GM10248 (cell line): ENCODE measurements around the gene LILRB5.
"Not testable (repeated sequence)": the region's sequence is repeated elsewhere in the genome, so short reads cannot be mapped to it uniquely, and the experiment has no call there.

Experiments used
- CTCF ChIA-PET: fragments of 300-600 bp; sonication (Branson Sonifier 250); formaldehyde crosslinking; extraction: SDS; loops from one replicate; lab custom pipeline; 2021; ENCODE audit warnings: antibody characterized with exemption; lab: Yijun Ruan, JAX
- POLR2A ChIA-PET: fragments of 350-650 bp; sonication (Branson Sonifier 250); formaldehyde crosslinking; extraction: SDS; loops from one replicate; lab custom pipeline; 2020; ENCODE audit warnings: antibody characterized with exemption; lab: Yijun Ruan, JAX
- DNase-seq: peaks from one replicate; pipeline ENCODE4 v3.0.0; 2012; ENCODE audit errors: extremely low spot score
- TF ChIP-seq, protein P1 (sequence below): IDR thresholded peaks from 2 replicates; pipeline ENCODE4 v1.5.1; 2012; ENCODE audit warnings: mild to moderate bottlenecking, low read depth; ENCODE audit errors: extremely low read depth, missing control alignments, control extremely low read depth

The LILRB5 gene

DNA sequence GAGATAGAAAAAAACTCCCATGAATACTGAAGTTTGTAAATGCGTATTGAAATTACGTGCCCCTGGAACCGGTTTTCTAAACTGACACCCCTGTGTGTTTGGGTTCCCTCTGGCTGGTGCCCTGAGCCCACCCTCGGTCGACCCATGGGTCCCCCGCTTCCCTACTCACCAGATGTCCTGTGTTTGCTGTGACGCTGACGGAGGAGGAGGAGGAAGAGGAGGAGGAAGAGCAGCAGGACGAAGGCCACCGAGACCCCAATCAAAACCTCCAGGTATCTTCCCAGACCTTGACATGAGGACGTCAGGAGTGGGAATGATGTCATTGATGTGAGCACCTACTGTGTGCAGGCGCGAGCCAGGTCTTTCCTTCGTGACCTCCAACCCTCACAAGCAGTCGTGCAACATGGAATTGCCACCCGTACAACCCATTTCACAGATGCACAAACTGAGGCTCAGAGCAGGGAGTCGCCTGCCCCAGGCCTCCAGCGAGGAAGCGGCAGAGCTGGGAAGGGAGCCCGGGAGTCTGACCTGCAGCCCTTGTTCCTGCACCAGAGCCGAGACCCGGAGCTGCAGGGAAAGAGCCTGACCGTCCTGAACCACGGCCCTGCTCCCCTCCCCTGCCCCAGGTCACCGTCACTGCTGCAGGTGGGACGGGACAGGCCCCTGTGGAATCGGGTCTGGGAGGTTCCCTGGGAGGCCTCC lies 38.0 kb downstream of the LILRB5 start:
- TF ChIP-seq, protein P1, sequence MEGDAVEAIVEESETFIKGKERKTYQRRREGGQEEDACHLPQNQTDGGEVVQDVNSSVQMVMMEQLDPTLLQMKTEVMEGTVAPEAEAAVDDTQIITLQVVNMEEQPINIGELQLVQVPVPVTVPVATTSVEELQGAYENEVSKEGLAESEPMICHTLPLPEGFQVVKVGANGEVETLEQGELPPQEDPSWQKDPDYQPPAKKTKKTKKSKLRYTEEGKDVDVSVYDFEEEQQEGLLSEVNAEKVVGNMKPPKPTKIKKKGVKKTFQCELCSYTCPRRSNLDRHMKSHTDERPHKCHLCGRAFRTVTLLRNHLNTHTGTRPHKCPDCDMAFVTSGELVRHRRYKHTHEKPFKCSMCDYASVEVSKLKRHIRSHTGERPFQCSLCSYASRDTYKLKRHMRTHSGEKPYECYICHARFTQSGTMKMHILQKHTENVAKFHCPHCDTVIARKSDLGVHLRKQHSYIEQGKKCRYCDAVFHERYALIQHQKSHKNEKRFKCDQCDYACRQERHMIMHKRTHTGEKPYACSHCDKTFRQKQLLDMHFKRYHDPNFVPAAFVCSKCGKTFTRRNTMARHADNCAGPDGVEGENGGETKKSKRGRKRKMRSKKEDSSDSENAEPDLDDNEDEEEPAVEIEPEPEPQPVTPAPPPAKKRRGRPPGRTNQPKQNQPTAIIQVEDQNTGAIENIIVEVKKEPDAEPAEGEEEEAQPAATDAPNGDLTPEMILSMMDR = no peak
- ChIA-PET POLR2A (no interaction called here), CTCF (no interaction called here)
- DNase-seq = no peak

DNA sequence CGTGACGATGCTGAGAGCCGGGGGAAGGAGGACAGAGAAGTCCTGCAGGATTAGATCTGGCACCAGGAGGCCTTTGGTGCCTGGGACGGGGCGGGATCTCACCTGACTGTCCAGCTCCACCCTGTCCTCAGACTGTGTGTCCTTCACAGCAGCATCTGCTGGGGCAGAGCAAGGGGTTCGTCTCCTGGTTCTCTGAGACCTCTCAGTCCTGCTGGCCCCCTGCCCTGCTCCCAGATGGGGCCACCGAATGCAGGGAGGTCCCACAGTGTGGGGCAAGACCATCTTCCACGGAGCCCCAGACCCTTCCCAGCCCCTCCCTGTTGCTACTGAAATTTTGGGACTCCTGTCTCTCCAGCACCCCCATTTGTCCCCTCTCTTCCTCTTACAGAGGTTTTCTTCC lies 38.8 kb downstream of the LILRB5 start:
- TF ChIP-seq, protein P1 = no peak
- POLR2A ChIA-PET = no interaction called here
- no peak for DNase-seq
- CTCF ChIA-PET = no interaction called here

DNA sequence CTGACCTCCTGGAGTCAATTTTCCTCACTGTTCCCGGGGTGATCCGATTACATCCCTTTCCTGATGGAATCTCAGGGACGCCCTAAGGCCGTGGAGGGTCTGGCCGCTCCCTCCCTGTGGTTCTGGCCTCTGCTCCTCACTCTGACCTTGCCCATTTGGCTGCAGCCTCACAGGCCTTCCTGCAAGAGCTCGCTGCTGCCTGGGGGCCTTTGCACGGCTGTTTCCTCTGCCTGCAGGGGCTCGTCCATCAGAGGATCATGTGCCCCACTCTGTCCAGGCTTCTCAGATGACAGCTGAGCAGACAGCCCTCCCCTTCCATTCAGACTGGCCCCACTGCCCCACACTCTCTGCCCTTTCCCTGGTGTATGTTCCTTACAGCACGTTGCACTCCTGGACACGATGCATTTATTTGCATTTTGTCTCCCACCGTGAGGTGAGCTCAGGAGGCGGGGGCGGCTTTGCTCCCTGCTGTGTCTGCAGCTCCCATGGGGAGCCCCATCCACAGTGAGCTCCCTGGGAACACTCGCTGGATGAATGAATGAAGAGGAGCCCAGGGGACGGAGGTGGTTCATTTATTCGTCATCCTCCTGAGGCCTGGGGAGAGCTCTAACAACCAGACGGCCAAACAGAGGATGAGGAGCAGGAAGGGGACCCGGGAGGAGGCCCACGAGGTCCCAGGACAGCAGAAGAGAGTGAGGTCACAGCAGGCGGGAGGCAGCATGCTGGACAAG lies 39.4 kb downstream of the LILRB5 start:
- DNase-seq, CTCF ChIA-PET: not testable (repeated sequence)
- POLR2A ChIA-PET = interaction anchor here (1.0 kb wide), 1 partner anchor 12 kb away, joined by 4 read pairs; no protein-coding TSS in a partner anchor

DNA sequence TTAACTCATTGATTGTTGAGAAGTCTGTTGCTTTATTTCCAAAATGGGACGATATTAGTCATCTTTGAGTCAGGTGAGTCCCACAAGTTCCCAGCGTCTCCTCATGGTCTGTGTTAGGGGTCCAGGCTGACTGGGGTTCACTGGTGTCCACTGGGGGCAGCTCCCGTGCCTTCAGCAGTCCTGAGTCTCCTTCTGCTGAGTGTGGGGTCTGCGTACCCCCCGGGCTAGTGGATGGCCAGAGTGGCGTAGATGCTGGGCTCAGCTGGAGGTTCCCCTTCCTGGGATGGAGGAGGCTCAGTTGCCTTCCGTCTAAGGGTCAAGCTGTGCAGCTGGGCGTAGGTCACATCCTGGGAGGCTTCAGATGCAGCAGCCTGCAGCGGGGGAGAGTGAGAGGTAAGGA lies 40.2 kb downstream of the LILRB5 start:
- no peak for DNase-seq
- TF ChIP-seq, protein P1 = no peak
- ChIA-PET POLR2A (interaction anchor here (1.0 kb wide), 1 partner anchor 11 kb away, joined by 4 read pairs; no protein-coding TSS in a partner anchor), CTCF (no interaction called here)

DNA sequence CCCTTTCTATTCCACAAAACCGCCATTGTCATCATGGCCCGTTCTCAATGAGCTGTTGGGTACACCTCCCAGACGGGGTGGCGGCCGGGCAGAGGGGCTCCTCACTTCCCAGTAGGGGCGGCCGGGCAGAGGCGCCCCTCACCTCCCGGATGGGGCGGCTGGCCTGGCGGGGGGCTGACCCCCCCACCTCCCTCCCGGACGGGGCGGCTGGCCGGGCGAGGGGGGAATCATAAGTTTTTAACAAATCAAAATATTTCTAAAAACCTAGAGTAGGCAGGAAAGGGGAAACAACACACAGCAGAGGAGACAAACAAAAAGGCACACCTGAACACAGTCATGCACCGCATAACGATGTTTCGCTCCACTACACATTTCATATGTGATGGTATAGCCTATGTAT lies 42.3 kb downstream of the LILRB5 start:
- POLR2A ChIA-PET, DNase-seq: not testable (repeated sequence)
- CTCF ChIA-PET = interaction anchor here (1.0 kb wide), 1 partner anchor 12 kb away, joined by 3 read pairs; no protein-coding TSS in a partner anchor

DNA sequence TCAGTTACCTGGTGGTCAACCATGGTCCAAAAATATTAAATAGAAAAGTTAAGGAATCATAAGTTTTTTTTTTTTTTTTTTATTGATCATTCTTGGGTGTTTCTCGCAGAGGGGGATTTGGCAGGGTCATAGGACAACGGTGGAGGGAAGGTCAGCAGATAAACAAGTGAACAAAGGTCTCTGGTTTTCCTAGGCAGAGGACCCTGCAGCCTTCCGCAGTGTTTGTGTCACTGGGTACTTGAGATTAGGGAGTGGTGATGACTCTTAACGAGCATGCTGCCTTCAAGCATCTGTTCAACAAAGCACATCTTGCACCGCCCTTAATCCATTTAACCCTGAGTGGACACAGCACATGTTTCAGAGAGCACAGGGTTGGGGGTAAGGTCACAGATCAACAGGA lies 42.9 kb downstream of the LILRB5 start:
- DNase-seq, POLR2A ChIA-PET: not testable (repeated sequence)
- CTCF ChIA-PET = interaction anchor here (1.0 kb wide), 1 partner anchor 12 kb away, joined by 3 read pairs; no protein-coding TSS in a partner anchor

DNA sequence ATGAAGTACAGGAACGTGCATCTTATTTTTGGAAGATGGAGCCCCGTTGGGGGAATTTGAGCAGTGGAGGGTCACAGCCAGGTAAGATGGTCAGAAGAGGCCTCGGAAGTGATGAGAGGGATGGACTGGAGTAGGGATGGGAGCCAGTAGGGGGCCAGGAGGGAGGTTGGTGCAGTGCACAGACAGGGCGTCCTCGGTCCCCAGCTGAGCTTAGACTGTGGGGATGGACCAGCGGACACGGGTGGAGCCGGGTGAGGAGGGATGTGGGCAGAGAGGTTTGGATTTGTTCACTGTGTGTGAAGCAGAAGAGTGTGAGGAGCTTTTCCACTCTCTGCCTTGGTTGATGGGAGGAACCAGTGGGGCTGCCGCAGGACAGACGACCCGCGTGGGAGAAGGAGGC lies 45.8 kb downstream of the LILRB5 start:
- POLR2A ChIA-PET = interaction anchor here (0.7 to 1.3 kb wide), 2 partner anchors 10 to 73 kb away, joined by 4 to 11 read pairs; partner anchors contain the start of gene RPS9
- DNase-seq = no peak
- CTCF ChIA-PET = interaction anchor here (1.6 to 2.0 kb wide), 2 partner anchors 20 to 55 kb away, joined by 4 to 5 read pairs; no protein-coding TSS in a partner anchor
- TF ChIP-seq, protein P1 = no peak
